VCaP (cell line): ENCODE data around the gene KCNQ2.

Experiments used
- H3K27ac ChIP-seq: fragments of 450-650 bp; 2 replicates; pipeline ENCODE4 v1.5.1; 2017
- CTCF ChIP-seq: fragments of 450-650 bp; conservative IDR thresholded peaks from 2 replicates; pipeline ENCODE4 v1.5.1; 2017; ENCODE audit warnings: mild to moderate bottlenecking, moderate library complexity

The KCNQ2 gene

GRCh38 chr20:63425846-63426485 lies 46.5 kb downstream of the KCNQ2 start:
- TF ChIP-seq CTCF: no peak
- no peak overlapping the region for H3K27ac ChIP-seq

- TF ChIP-seq CTCF: no peak
Observed at GRCh38 chr20:63424613-63425012, 47.8 kb downstream of the KCNQ2 start.

GRCh38 chr20:63423751-63424150 lies 48.7 kb downstream of the KCNQ2 start:
- TF ChIP-seq CTCF: no peak
- H3K27ac ChIP-seq: no peak overlapping the region

More at GRCh38 chr20:63424613-63425012, 47.8 kb downstream of the KCNQ2 start:
- no peak overlapping the region for H3K27ac ChIP-seq

- TF ChIP-seq CTCF: no peak
- H3K27ac ChIP-seq: no peak overlapping the region
Observed at GRCh38 chr20:63422653-63423052, 49.8 kb downstream of the KCNQ2 start.

- no peak overlapping the region for H3K27ac ChIP-seq
- no peak for TF ChIP-seq CTCF
Observed at GRCh38 chr20:63421913-63422312, 50.5 kb downstream of the KCNQ2 start.

- no peak for TF ChIP-seq CTCF
- H3K27ac ChIP-seq: no peak overlapping the region
Observed at GRCh38 chr20:63421094-63421692, 51.3 kb downstream of the KCNQ2 start.

- H3K27ac ChIP-seq: no peak overlapping the region
- no peak for TF ChIP-seq CTCF
Observed at GRCh38 chr20:63420359-63421093, 51.9 kb downstream of the KCNQ2 start.
